Amniotic epithelial cell (primary cell): ENCODE measurements around the gene MPPED1.

Experiments used
- DNase-seq: peaks from one replicate; pipeline ENCODE4 v3.0.0-alpha.2; 2010; ENCODE audit warnings: low read depth

MPPED1 gene

DNA sequence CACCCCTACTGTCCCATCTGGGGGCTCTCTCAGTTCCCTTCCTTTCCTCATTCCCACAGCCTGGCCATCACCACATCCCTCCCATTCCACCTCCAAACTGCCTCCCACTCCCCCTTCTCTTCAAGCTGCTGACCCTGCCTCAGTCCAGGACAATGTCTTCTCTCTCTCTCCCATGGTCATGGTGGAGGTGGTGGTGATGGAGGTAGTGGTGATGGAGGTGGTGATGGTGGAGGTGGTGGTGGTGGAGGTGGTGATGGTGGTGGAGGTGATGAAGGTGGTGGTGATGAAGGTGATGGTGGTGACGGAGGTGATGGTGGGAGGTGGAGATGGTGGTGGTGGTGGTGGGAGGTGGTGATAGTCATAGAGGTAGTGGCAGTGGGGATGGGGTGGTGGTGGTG is 87.0 kb downstream of the MPPED1 start:
- DNase-seq, result no peak

DNA sequence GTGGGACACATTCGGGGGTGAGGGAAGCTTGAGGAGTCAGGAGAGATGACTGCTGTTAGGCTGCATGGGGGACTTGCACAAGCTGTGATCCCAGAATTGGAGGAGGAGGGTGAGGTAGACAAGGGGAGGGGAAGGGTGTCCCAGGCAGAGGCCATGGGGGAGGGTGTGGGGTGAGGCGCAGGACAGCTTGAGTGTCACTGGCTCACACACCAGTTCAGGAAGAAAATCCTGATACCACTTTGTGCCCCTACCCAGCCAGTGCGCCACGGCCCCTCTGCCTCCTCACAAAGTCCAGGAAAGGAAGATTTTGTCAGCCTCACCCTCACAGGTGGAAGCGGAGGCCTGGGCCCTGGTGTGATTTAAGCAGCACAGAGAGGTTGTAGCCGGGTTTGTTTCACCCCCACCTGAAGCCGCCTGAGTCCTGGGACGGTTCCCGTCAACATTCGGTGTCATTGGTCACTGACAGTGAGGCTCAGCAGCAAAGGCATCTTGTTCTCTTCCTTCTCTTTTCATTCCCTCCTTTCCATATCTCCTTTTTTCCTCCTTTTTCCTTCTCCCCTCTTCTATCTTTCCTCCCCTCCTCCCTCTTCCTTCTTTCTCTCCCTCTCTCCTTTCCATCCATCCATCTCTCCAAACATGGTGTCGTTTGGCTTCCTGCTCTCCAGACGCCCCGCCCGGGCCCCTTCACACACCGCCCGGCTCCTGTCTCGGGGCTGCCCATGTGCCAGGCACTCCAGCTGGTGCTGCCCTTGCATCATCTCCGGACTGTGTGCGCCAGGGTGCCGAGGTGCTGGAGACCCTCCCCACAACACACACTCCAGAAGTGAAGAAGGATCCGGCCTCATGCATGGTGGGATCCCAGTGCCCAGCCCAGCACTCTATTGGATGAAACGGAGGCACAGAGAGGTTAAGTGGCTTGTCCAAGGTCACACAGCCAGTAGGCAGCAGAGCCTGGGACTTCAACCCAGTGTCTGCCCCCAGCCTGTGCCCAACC is 89.3 kb downstream of the MPPED1 start:
- no peak for DNase-seq

DNA sequence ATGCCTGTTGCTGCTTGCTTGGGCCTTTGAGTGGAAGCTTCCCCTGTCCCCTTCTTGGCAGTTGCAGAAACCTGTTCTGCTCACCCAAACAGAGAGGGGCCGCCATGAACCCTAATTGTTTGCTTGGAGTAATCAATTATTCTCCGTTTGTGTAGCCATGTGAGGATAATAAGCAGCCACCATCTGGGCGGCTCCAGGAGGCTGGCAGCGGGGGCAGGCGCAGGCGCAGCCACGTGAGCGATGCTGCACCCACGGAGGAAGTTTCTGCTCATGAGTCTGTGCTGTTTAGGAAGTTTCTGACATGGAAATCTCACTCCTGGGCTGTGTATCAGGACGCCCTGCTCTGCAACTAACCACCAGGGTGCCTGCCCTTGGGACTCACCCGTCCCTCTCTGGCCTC is 90.1 kb downstream of the MPPED1 start:
- DNase-seq, result no peak

DNA sequence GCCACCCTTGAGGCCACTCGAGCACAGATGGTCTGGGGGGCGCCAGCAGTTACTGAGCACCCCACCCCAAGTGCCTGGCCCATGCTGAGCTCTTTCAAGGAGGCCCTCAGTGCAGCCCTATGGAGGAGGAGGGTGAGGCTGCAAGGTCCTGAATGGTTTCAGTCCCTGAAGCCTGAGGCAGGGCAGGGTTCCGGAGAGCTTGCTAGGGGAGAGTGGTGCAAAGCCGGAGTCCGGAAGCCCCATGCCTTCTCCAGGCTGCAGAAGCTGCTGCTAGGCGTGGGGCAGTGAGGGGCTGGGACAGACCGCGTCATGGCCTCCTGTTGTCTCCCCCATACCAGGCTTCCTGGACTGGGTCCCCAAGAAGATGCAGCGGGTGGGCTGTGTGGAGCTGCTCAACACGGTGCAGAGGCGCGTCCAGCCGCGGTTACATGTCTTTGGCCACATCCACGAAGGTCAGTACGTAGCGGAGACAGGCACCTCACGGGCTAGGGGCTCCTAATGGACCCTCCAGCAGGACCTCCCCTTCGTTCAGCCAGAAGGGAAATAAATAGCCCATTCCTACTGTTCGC is 90.6 kb downstream of the MPPED1 start:
- no peak for DNase-seq

DNA sequence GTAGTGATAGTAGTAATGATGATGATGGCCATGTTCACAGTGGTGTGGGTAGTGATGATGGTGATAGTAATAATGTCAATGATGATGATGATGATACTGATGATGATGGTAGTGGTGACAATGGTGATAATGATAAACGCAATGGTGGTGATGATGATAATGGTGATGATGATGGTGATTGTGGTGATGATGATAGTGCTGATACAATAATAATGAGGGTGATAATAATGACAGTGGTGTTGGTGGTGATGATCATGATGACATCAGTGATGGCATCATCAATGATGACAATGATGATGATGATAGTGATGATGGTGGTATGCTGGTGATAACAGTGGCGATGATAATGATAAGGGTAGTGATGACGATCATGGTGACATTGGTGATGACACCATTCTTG is 92.3 kb downstream of the MPPED1 start:
- DNase-seq, result no peak

DNA sequence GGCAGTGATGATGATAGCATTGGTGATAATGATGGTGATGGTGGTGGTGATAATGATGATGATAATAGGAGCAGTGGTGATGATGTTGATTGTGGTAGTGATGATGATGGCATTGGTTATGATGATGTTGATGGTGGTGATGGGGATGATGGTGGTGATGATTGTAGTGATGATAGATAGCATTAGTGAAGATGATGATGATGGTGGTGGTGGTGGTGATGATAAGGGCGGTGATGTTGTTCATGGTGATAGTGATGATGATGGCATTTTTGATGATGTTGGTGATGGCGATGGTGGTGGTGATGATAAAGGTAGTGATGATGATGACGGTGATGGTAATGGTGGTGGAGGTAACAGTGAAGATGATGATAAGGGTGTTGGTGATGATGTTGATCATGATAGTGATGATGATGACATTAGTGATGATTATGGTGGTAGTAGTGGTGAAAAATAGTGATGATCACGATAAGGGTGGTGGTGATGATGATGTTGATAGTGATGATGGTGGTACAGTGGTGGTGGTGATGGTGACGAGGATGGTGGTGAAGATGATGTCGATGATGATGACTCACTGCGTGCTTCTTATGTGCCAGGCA is 93.0 kb downstream of the MPPED1 start:
- DNase-seq, result no peak

DNA sequence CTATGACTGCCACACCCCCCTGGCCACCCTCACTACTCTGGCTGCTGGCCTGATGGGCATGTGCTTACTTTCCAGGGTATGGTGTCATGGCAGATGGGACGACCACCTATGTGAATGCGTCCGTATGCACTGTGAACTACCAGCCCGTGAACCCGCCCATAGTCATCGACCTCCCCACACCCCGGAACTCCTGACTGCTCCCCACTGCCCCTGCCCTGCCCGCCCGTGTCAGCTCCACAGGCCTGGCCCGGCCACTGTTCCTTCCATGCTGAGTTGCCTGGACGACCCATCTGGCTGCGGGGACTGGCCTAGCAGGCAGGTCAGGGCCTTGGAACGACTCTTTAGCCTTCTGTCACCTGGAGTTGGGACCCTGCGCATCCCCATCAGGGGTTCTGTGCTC is 93.6 kb downstream of the MPPED1 start:
- no peak for DNase-seq

DNA sequence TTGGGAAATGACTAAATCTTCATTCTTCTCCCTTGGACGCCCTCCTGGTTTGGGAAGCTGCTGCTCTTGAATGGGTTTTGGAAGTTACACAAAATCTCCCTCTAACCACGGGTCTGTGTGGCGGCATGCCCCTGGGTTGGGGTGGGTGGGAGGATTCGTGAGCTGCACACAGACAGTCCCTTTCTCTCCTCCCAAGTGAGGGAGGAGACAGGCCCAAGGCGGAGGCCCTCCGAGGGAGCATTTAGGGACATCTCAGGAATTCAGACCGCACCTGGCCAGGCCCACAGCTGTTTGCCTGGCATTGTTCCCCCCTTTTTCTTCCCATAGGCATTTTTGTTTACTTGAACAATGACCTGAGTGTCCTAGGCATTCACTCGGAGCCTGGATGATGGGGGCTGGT is 94.1 kb downstream of the MPPED1 start:
- no peak for DNase-seq

DNA sequence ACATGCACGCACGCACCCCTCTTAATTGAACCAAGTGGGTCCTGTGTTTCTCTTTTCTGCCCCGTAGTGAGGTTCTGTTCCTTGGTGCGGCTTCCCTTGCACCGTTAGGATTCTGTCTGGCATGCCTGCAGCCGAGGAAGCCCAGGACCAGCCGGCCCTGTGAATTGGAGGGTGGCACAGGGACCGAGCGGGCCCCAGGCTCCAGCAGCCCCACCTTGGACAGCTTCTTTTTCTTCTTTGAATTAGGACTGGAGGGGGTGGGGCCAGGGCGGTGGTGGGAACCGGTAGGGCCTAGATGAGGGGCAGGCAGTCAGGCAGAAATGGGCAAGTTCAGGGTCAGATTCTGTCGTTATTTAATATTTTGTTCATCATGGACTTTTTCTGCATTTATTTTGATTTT is 94.7 kb downstream of the MPPED1 start:
- no peak for DNase-seq

DNA sequence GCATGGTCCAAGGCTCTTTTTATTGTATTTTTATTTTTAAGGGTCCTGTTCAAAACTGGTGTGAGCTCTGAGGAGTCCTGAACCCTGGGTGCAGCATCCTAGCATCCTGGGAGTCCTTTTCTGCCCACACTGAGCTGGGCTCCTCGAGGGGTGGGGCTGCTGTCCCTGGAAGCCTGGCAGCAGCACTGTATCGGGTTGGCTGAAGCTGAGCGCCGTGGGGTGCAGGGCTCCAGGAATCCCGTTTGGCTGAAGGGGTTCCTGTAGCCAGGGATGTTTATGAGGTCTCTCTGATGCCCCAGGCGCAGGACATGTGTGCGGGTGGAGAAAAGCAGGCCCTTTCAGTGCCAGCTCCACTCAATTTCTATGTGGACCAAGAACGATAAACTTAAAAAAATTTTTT is 95.4 kb downstream of the MPPED1 start:
- DNase-seq, result no peak

DNA sequence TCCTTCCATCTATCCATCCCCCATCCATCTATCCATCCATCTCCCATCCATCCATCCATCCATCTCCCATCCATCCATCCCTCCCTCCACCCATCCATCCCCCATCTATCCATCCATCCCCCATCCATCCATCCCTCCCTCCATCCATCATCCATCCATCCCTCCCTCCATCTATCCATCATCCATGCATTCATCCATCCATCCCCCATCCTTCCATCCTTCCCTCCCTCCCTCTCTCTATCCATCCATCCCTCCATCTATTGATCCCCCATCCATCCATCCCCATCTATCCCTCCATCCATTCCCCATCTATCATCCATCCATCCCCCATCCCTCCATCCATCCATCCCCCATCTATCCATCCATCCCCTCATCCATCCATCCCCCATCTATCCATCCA is 96.7 kb downstream of the MPPED1 start:
- DNase-seq, result no peak

DNA sequence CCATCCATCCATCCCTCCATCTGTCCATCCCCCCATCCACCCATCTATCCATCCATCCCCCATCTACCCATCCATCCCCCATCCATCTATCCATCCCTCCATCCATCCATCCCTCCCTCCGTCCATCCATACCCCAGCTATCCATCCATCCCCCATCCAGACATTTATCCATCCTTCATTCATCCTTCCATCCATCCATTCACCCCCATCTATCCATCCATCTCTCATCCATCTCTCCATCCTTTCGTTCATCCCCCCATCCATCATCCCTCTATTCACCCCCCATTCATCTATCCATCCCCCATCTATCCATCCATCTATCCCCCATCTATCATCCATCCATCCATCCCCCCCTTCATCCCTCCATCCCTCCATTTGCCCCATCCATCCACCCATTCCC is 97.5 kb downstream of the MPPED1 start:
- no peak for DNase-seq

DNA sequence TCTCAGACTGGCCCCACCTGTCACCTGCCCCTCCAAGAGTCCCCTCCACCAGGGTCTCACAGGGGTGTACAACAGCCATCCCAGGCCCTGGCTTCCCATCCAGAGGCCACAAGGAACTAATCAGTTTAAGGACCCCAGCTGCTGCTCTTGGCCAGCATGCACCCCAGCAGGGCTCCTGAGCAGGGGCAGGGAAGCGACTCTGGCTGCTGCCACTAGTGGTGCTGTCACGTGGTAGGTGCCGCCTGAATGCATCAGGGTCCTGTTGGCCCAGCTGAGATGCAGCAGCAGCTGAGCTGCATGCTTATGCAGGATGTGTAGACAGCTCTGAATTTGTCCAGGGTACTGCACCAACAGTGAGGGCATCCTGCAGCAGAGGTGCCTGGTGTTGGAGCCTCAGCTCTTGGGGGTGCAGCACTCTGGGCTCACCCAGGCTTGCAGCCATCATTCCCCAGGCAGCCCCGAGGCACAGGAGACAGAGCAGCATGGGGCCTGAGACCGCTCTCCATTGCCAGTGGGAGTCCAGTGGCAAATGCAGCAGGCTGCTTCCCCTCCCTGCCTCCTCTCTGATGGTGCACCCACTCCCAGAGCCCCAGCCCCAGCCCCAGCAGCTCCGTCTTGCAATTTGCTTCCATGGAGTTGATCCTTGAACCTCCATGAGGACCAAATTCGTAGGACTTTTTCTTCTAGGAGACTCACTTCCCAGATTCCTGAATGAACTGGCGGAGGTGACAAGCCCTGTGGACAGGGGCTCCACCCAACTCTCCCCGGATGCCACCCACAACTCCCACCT is 98.7 kb downstream of the MPPED1 start:
- DNase-seq, result no peak

DNA sequence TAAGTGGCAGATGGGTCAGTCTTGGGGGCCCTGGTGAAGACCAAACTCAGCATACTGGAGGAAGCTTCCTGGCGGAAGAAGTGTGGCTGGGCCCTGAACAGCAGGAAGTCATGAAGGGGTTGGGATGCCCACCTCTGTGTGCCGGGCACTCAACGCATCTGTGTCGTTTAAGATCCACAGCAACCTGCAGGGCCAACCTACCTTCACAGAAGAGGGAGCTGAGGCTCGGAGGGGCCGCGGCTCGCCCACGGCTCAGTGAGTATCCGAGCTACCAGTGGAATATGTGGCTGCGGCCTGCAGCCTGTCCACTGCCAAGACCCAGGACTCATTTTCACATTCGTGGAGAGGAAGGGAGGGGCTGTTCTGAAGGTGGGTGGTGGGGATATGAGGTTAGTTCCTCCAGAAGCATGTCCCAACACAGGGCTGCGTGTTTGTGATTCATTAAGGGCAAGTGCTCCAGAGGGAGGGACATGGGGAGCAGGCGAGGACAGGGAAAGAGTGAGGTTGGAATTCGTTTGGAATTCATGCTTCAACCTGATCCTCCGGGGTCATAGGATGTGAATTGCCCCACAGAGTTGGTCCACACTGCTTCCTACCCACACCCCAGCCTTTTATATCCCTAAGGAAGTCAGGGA is 99.6 kb downstream of the MPPED1 start:
- DNase-seq, result no peak

DNA sequence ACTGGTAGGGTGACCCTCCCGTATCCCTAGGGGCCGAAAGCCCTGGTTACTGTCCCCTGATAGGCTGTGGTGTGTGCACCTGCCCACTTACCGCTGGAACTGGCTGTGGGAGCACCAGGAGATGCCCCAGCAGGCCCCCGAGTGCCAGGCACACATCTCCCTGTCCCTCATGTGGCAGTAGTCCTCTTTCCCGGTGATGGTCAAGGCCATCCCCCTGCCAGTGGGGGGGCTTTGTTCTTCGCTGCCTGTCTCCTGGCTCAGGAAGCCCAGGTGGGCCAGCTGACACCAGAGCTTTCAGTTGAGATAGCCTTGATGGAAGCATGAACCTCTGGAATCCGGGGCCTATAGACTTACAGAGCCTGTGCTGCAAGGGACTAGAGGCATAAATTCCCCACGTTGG is 100.5 kb downstream of the MPPED1 start:
- no peak for DNase-seq

DNA sequence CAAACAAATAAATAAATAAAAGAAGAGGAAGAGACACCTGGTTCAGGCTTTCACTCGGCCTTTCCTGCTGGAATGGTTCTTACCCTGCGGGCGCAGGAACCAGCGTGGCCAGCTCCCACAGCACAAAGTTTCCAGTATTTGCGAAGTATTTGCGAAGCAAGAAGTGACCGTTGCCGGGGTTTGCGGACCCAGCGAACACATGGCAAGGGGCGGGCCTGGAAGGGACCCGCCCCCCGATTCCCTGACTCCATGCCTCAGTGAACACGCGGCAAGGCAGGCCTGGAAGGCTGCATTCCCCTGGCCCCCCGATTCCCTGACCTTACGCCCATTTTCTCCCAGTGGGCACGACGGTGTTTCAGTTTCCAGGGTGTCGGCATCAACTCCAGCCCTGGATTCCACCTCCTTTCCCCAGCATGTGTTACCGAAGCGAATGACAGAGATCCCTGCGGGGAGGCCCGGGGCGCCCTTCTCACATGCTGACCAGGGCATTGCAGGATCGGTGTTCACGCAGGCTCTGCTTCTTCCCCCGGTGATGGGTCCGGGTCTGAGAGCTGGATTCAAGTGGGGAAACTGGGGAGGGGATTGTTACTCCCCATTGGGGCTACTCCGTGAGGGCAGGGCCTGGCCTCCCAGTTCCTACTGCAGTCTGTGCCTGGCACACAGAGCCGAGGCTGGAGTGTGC is 102.8 kb downstream of the MPPED1 start:
- no peak for DNase-seq

DNA sequence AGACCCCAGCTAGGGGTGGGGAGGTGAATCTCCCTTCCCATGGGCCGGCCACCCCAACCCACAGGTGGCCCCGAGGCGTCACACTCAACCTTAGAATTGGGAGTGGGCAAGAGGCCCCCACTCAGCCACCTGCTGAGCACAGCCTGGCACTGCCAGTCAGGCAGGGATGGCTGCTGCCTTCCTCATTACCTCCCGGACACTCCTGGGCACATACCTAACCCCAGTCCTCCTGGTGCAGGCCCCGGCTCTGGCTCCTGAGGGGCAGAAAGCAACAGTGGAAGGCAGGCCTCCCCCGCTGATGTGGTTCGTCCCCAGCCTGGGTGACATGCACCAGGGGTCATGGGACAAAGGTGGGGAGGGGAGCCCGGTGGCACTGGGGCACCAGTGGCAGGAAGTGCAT is 103.6 kb downstream of the MPPED1 start:
- DNase-seq, result no peak

DNA sequence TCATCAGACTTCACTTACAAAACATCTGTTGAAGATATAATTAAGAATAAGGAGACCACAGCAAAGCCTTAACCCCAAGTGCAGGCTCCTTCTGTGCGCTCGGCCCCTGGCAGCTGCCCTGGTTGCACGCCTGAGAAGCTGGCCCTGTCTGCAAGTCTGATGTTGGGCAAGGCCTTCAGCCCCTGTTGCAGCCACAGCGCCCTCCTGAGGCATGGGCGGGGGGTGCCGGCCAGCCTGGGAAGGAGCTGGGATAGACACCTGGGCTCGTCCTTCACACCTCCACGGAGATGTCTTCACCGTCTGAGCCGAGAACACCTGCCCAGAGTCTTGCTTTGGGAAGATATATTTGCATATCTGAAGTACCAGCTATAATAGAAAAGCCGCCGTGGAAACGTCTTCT is 104.1 kb downstream of the MPPED1 start:
- no peak for DNase-seq

DNA sequence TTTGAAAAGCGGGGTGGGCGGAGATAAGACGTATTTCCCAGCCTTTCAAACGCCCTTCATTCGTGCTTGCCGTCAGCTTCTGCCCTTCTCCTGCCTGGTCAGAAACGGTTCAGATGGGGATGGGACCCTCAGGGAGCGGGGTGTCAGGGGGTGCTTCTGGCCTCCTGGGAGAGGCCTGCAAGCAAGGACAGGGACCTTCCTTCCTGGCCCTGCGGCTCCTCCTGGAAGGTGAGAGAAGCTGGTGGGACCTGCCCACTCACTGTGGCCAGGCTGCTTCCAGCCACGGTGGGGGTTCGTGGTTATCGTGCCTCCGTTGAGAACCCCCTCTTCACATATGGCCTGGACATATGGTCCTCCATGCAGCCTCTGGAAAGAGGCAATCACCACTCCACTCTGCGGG is 104.6 kb downstream of the MPPED1 start:
- DNase-seq, result no peak

DNA sequence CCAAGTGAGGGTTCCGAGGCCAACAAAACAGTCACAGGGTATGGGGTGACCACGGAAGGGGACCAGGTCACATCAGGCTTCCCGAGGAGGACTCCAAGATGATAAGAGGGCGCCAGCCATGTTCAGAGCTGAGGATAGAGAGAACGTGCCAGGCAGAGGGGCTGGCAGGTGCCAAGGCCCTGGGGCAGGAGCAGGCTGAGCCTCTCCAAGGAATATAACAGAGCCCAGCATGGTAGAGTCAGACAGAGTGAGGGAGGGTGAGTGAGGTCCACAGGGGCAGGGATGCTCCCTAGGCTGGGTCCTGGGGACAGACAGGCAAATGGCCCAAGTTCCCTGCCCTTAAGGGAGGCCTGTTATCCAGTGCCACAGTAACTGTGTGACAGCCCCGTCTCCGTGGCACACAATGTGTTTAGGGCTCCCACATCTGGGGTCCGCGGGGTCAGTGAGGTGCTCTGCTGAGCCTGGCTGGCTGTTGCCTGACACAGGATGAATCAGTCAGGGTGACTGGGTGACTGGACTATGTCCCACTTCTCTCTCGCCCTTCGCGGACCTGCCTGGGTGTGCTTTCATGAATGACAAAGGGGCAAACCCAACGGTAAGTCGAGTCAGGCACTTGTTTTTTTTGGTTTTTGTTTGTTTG is 105.3 kb downstream of the MPPED1 start:
- DNase-seq, result no peak

DNA sequence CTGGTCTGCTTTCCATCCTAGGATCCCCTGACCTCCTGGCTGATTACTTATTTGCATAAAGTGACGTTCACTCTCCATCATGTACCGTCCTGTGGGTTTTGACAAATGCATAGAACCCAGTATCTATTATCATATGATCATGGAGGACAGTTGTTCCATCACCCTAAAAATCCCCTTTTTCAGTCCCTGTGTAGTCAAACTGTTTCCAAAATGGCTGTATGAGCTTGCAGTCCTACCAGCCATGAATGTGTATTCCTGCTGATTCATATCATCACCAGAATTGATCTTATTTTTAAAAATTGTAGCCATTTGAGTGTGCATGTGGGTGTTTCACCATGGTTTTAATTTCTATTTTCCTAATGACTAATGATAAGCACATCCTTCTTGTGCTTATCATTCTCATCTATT is 108.8 kb downstream of the MPPED1 start:
- DNase-seq, result no peak
